H1 (cell line): Measurements from ENCODE around the gene ABHD11. TPM values are rescaled to one million over a fixed set of nuclear protein-coding genes. Genes with fewer than 3 reads are reported as not detected.

Experiments
- CTCF ChIA-PET: fragments of 300-600 bp; sonication (Branson Sonifier 250); formaldehyde crosslinking; loops from one replicate; lab custom pipeline; 2021; ENCODE audit not compliant: partially characterized antibody; lab: Charles Lee
- POLR2A ChIA-PET: fragments of 300-600 bp; sonication (Branson Sonifier 250); formaldehyde crosslinking; loops from one replicate; lab custom pipeline; 2021; ENCODE audit warnings: inconsistent platforms; ENCODE audit not compliant: partially characterized antibody; lab: Charles Lee
- DNase-seq, 2 experiments: peaks; one replicate each; pipeline versions ENCODE4 v3.0.0 to v3.0.0-alpha.2; 2010 to 2022; ENCODE audit warnings: low spot score in 2 of 2, low read depth in 1 of 2, mixed read lengths in 1 of 2
- FAIRE-seq: peaks from 2 replicates; lab custom pipeline; 2011; peaks lifted over from hg19 to GRCh38; lab: Jason Lieb, UNC
- H2AFZ ChIP-seq: 2 replicates; pipeline ENCODE4 v1.8.1; 2012; ENCODE audit warnings: low read length, inconsistent platforms
- H2AK5ac ChIP-seq: 2 replicates; pipeline ENCODE4 v1.6.1; 2013; ENCODE audit warnings: low read depth, low read length
- H2BK120ac ChIP-seq: replicated peaks from 2 replicates; pipeline ENCODE3; 2013; ENCODE audit warnings: low read depth, low read length, inconsistent platforms
- H2BK12ac ChIP-seq: 2 replicates; pipeline ENCODE4 v1.6.1; 2013; ENCODE audit warnings: low read depth, low read length
- H2BK15ac ChIP-seq: 2 replicates; pipeline ENCODE4 v1.6.1; 2013; ENCODE audit warnings: low read length
- H2BK20ac ChIP-seq: 2 replicates; pipeline ENCODE4 v1.6.1; 2013; ENCODE audit warnings: low read length
- H2BK5ac ChIP-seq: 2 replicates; pipeline ENCODE4 v1.6.1; 2013; ENCODE audit warnings: low read depth, low read length
- H3K14ac ChIP-seq: 2 replicates; pipeline ENCODE4 v1.6.1; 2013; ENCODE audit warnings: inconsistent platforms; ENCODE audit not compliant: insufficient read length
- H3K18ac ChIP-seq: 2 replicates; pipeline ENCODE4 v1.6.1; 2013; ENCODE audit warnings: low read length; ENCODE audit errors: extremely low read depth
- H3K23ac ChIP-seq: 2 replicates; pipeline ENCODE4 v1.6.1; 2013; ENCODE audit warnings: inconsistent platforms; ENCODE audit not compliant: insufficient read length
- H3K23me2 ChIP-seq: 2 replicates; pipeline ENCODE4 v1.6.1; 2013; ENCODE audit warnings: low read depth, low read length
- H3K27ac ChIP-seq: 2 replicates; pipeline ENCODE4 v1.6.1; 2011; ENCODE audit warnings: low read depth, low read length, inconsistent platforms
- H3K27me3 ChIP-seq, 4 experiments: replicated peaks in 1 of 4; 1 replicate in 1 of 4; 2 replicates in 3 of 4; pipeline versions ENCODE4 v1.6.1 to v1.8.1; 2011 to 2013; ENCODE audit warnings: low read length in 3 of 4, mild to moderate bottlenecking in 3 of 4, inconsistent platforms in 2 of 4, mixed read lengths in 2 of 4, moderate library complexity in 1 of 4; ENCODE audit not compliant: control insufficient read depth in 3 of 4, insufficient read depth in 3 of 4; ENCODE audit errors: extremely low read depth in 1 of 4
- H3K36me3 ChIP-seq, 4 experiments: 2 replicates each; pipeline versions ENCODE4 v1.6.1 to v1.8.1; 2011 to 2013; ENCODE audit warnings: mild to moderate bottlenecking in 4 of 4, low read length in 3 of 4, moderate library complexity in 2 of 4, control low read depth in 1 of 4, inconsistent platforms in 1 of 4; ENCODE audit not compliant: insufficient read depth in 4 of 4, control insufficient read depth in 2 of 4
- H3K4ac ChIP-seq: replicated peaks from 2 replicates; pipeline ENCODE3; 2013; ENCODE audit warnings: low read length, low read depth, mixed read lengths, inconsistent platforms; ENCODE audit not compliant: insufficient read length
- H3K4me1 ChIP-seq, 4 experiments: replicated peaks in 1 of 4; 1 replicate in 1 of 4; 2 replicates in 3 of 4; pipeline versions ENCODE4 v1.6.1 to v1.8.1; 2011 to 2013; ENCODE audit warnings: low read length in 3 of 4, inconsistent platforms in 2 of 4, mixed read lengths in 1 of 4; ENCODE audit not compliant: insufficient read depth in 4 of 4, control insufficient read depth in 3 of 4
- H3K4me2 ChIP-seq, 2 experiments: 2 replicates each; pipeline versions ENCODE4 v1.6.1 to v1.8.1; 2011 to 2013; ENCODE audit warnings: low read depth in 2 of 2, low read length in 2 of 2, control low read depth in 1 of 2, inconsistent platforms in 1 of 2, mild to moderate bottlenecking in 1 of 2; ENCODE audit not compliant: insufficient read depth in 1 of 2
- H3K4me3 ChIP-seq, 4 experiments: fragments of 200-600, 300-600 bp in 1 of 4; sonication (generic), shearing (Covaris generic), sonication (Bioruptor Twin) in 1 of 4; 2 replicates each; pipeline versions ENCODE4 v1.5.1 to v1.8.1; 2011 to 2016; ENCODE audit warnings: low read length in 4 of 4, low read depth in 3 of 4, control low read depth in 2 of 4, inconsistent platforms in 2 of 4, mild to moderate bottlenecking in 2 of 4, mixed read lengths in 1 of 4, moderate library complexity in 1 of 4; ENCODE audit not compliant: insufficient read depth in 2 of 4; ENCODE audit errors: extremely low read depth in 1 of 4
- H3K56ac ChIP-seq: replicated peaks from 2 replicates; pipeline ENCODE3; 2013; ENCODE audit warnings: low read depth, mild to moderate bottlenecking, mixed read lengths, low read length, inconsistent platforms; ENCODE audit not compliant: insufficient read length
- H3K79me1 ChIP-seq: 2 replicates; pipeline ENCODE4 v1.6.1; 2013; ENCODE audit warnings: low read depth, low read length, control low read depth
- H3K79me2 ChIP-seq, 2 experiments: 2 replicates each; pipeline versions ENCODE4 v1.6.1 to v1.8.1; 2012 to 2013; ENCODE audit warnings: low read length in 2 of 2, mild to moderate bottlenecking in 2 of 2, inconsistent platforms in 1 of 2; ENCODE audit not compliant: insufficient read depth in 2 of 2, control insufficient read depth in 1 of 2
- H3K9ac ChIP-seq, 4 experiments: replicated peaks in 1 of 4; 1 replicate in 1 of 4; 2 replicates in 3 of 4; pipeline versions ENCODE4 v1.6.1 to v1.8.1; 2011 to 2013; ENCODE audit warnings: low read depth in 3 of 4, low read length in 3 of 4, control low read depth in 2 of 4, mild to moderate bottlenecking in 2 of 4, moderate library complexity in 2 of 4, inconsistent platforms in 1 of 4; ENCODE audit errors: extremely low read depth in 1 of 4
- H3K9me3 ChIP-seq, 2 experiments: 2 replicates each; pipeline versions ENCODE4 v1.6.1 to v1.8.1; 2012 to 2013; ENCODE audit warnings: mild to moderate bottlenecking in 2 of 2, moderate library complexity in 2 of 2, control low read depth in 1 of 2, inconsistent platforms in 1 of 2, low read depth in 1 of 2, low read length in 1 of 2, mixed read lengths in 1 of 2; ENCODE audit not compliant: insufficient read depth in 2 of 2
- H4K20me1 ChIP-seq, 2 experiments: replicated peaks in 1 of 2; 2 replicates each; pipeline versions ENCODE3 to v1.8.1; 2011 to 2013; ENCODE audit warnings: inconsistent platforms in 2 of 2, low read length in 2 of 2, mild to moderate bottlenecking in 1 of 2; ENCODE audit not compliant: insufficient read depth in 2 of 2, control insufficient read depth in 1 of 2
- H4K5ac ChIP-seq: 2 replicates; pipeline ENCODE4 v1.6.1; 2013; ENCODE audit warnings: low read length, low read depth, mixed read lengths, inconsistent platforms; ENCODE audit not compliant: insufficient read length
- H4K8ac ChIP-seq: 2 replicates; pipeline ENCODE4 v1.8.0; 2013; ENCODE audit warnings: mild to moderate bottlenecking, moderate library complexity, low read length, inconsistent platforms; ENCODE audit not compliant: insufficient read depth; ENCODE audit errors: extremely low read depth
- H4K91ac ChIP-seq: replicated peaks from 2 replicates; pipeline ENCODE3; 2013; ENCODE audit warnings: low read length, mixed read lengths, inconsistent platforms; ENCODE audit not compliant: insufficient read length
- BACH1 ChIP-seq: IDR thresholded peaks from 2 replicates; pipeline ENCODE4 v1.6.1; 2012; ENCODE audit warnings: low read length, improper control_type of control experiment
- KDM1A ChIP-seq: fragments of 200-600, 300-600 bp; sonication (generic); IDR thresholded peaks from 2 replicates; pipeline ENCODE4 v1.7.1; 2016; ENCODE audit warnings: mild to moderate bottlenecking, low read length, borderline replicate concordance
- MAFK ChIP-seq: IDR thresholded peaks from 2 replicates; pipeline ENCODE4 v1.6.1; 2012; ENCODE audit warnings: low read depth, mild to moderate bottlenecking, improper control_type of control experiment, low read length
- WGBS, 2 experiments: shearing (Covaris generic) in 1 of 2; methylation state at CpG; one replicate each; pipeline versions ENCODE4 v1.1.6 to v1.1.7; 2013 to 2015; ENCODE audit warnings: low lambda C conversion rate in 2 of 2, mixed read lengths in 2 of 2, inconsistent platforms in 1 of 2, low coverage in 1 of 2, missing lambda C conversion rate in 1 of 2; ENCODE audit not compliant: insufficient replicate concordance in 2 of 2, insufficient coverage in 1 of 2, insufficient read length in 1 of 2; ENCODE audit errors: extremely low coverage in 1 of 2, missing lambda C conversion rate in 1 of 2; 5-methylcytosine and 5-hydroxymethylcytosine counted together
- polyA plus RNA-seq, 7 experiments: library from polyadenylated mRNA; depleted of rRNA in 3 of 7; stranded (reverse) in 5 of 7; unstranded in 2 of 7; fragments of >200 nt in 5 of 7; fragments of 200-250 nt in 2 of 7; gene quantifications; 1 replicate in 5 of 7; 2 replicates in 1 of 7; 4 replicates in 1 of 7; pipeline versions ENCODE4 v1.2.1 to v1.2.3, GENCODE V29; 2011 to 2013; ENCODE audit warnings: missing spikeins in 2 of 7, mixed read lengths in 2 of 7
- total RNA-seq: library from RNA; stranded (reverse); fragmentation: NEBNext Ultra II Directional; extraction: Animal tissue kit (Norgen Biotek cat#: 25700); gene quantifications from 2 replicates; pipeline ENCODE4 v1.2.1, GENCODE V29; 2021

The ABHD11 gene
- total and polyA plus RNA-seq, 2 of the 8 experiments (the other 6 are each of a cell fraction or from before 2014, with no cell fraction given), result 19.8 to 42.2 TPM

DNA sequence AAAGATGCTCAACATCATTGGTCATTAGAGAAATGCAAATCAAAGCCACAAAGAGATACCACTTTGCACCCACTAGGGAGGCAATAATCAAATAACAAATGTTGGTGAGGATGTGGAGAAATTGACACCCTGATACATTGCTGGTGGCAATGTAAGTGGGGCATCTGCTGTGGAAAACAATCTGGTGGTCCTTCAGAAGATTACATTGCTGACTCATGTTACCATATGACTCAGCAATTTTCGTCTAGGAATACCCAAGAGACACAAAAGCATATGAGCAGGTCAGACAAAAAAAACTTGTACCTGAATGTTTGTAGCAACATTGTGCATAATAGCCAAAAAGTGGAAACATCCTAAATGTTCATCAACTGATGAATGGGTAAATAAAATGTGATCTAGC is 36.3 kb upstream of the ABHD11 start:
- POLR2A ChIA-PET, result no interaction called here

More for the DNA sequence above, 36.3 kb upstream of the ABHD11 start:
- Histone ChIP-seq H3K56ac (no peak overlapping the region), H3K27ac (no peak overlapping the region), H4K5ac (no peak overlapping the region), H4K20me1 (no peaks in the 10 kb centered on the region), H2BK5ac (no peak overlapping the region), H2BK15ac (no peak overlapping the region), H3K36me3 (no peaks in the 10 kb centered on the region), H2BK20ac (no peak overlapping the region), H4K91ac (no peak overlapping the region), H2AK5ac (no peak overlapping the region), H4K8ac (no peak overlapping the region), H3K14ac (no peak overlapping the region), H3K9ac (no peak overlapping the region), H2BK120ac (no peak overlapping the region), H3K23me2 (peaks cover 4% of the 10 kb centered on the region; the same call in 1 of the 2 replicates), H3K23ac (no peak overlapping the region), H2BK12ac (no peak overlapping the region), H3K4me2 (no peak overlapping the region), H3K18ac (no peak overlapping the region), H2AFZ (no peak overlapping the region), H3K27me3 (peaks cover 0 to 3% (median 0%) of the 10 kb centered on the region in 4 experiments; a peak in 2 of 7 replicates), H3K9me3 (no peaks in the 10 kb centered on the region), H3K4ac (no peak overlapping the region), H3K79me1 (no peaks in the 10 kb centered on the region; the same call in 1 of the 2 replicates), H3K4me3 (no peak overlapping the region), H3K79me2 (no peaks in the 10 kb centered on the region), H3K4me1 (peaks cover 0 to under 1% (median under 1%) of the 10 kb centered on the region in 4 experiments; a peak in 3 of 7 replicates)
- FAIRE-seq (no peak), DNase-seq (no peak)
- TF ChIP-seq MAFK (peak; percentile 88), BACH1 (peak; percentile 98), KDM1A (no peak)
- CTCF ChIA-PET, result interaction anchor here (0.6 to 1.6 kb wide), 5 partner anchors 25 to 293 kb away, joined by 3 to 5 read pairs (median 3); no protein-coding TSS in a partner anchor
- WGBS, 2 experiments, result 86% methylated on average over 1 of the region's 1 CpG; no CpG with 5 or more reads in 1 of the 2 experiments
